HAP-1 (cell line): ENCODE data around the gene TPO.

Experiments used
- DNase-seq, 2 experiments: peaks; one replicate each; pipeline ENCODE4 v3.0.0-alpha.2; 2016 to 2020; ENCODE audit warnings: low spot score in 2 of 2
- H3K27me3 ChIP-seq: fragments of 250-450 bp; sonication (Bioruptor Pico); 2 replicates; pipeline ENCODE4 v1.5.1; 2020; ENCODE audit warnings: low read depth, mild to moderate bottlenecking, moderate library complexity
- H3K36me3 ChIP-seq: fragments of 250-450 bp; sonication (Bioruptor Pico); replicated peaks from 2 replicates; pipeline ENCODE4 v1.5.1; 2020; ENCODE audit warnings: mild to moderate bottlenecking
- H3K4me1 ChIP-seq: fragments of 250-450 bp; sonication (Bioruptor Pico); 2 replicates; pipeline ENCODE4 v1.5.1; 2020; ENCODE audit warnings: mild to moderate bottlenecking
- H3K4me3 ChIP-seq: fragments of 250-450 bp; sonication (Bioruptor Pico); 2 replicates; pipeline ENCODE4 v1.5.1; 2020; ENCODE audit warnings: mild to moderate bottlenecking, moderate library complexity
- H3K9me3 ChIP-seq: fragments of 250-450 bp; sonication (Bioruptor Pico); 2 replicates; pipeline ENCODE4 v1.5.1; 2020; ENCODE audit warnings: mild to moderate bottlenecking, moderate library complexity
- in situ Hi-C: fragments of 300-500 bp; cut with MboI; formaldehyde crosslinking; loops from 3 replicates; pipeline ENCODE4 v1.14.3; 2020; ENCODE audit warnings: low sequenced_read_pairs, inconsistent platforms, mixed read lengths

TPO gene

DNA sequence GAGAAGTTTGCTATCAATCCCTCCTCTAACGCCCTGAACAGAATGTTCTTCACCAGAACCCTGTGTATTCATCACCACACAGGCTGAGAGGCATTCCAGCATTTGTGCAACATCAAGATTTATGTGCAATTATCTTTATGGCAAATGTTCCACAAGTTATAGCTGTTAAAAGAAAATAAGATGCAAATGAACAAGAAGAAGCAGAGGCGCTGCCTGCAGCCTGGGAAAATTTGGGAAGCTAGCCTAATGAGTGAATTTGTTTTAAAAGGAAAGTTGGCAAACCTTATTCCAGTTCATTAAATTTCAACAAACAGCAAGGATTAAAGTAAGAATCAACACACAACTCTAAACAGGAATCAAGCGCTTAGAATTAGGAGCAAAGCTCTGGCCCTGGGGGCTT, 5.3 kb downstream of the TPO start:
- Histone ChIP-seq H3K9me3 (no peaks in the 10 kb centered on the region), H3K36me3 (no peaks in the 10 kb centered on the region), H3K27me3 (no peaks in the 10 kb centered on the region), H3K4me1 (no peaks in the 10 kb centered on the region), H3K4me3 (no peak overlapping the region)
- no peak for DNase-seq
- in situ Hi-C loops: no loop called here

DNA sequence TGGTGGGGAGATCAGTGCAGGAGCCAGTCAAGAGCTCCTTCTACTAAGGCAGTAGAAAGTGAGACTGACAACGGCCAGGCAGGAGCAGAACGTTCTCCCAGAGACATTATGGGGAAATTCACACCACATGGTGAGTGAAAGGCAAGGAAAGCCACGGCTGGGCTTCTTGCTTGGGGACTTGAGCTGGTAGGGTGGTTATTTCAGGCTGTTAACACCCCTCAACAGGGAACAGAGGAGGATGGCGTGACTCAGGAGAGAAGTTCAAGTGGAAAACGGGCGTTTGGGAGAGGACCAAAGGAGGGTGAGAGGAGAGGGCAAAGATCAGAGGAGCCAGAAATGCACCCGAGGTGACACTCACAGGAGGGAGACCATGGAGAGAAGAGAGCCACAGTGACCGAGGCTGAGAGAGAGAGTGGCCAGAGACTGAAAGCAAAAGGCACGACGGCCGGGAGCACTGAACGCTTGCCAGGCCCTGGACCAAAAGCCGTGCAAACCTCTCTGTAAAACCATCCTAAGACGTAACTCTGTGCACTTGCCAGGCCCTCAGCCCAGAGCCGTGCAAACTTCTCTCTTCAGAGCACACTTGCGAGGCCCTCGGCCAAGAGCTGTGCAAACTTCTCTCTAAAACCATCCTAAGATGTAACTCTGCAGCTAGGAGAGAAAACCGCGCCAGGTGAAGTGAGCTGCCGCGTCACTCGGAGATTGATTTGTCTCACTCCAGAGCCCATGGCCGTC, 7.7 kb downstream of the TPO start:
- Histone ChIP-seq H3K4me3 (no peak overlapping the region), H3K36me3 (no peaks in the 10 kb centered on the region), H3K27me3 (no peaks in the 10 kb centered on the region), H3K4me1 (no peaks in the 10 kb centered on the region), H3K9me3 (no peaks in the 10 kb centered on the region)
- no peak for DNase-seq
- in situ Hi-C loops: no loop called here

GRCh38 chr2:1421731-1422130, 8.5 kb downstream of the TPO start:
- no peak for DNase-seq
- Histone ChIP-seq H3K36me3 (no peaks in the 10 kb centered on the region), H3K4me1 (no peaks in the 10 kb centered on the region), H3K9me3 (no peaks in the 10 kb centered on the region), H3K27me3 (no peaks in the 10 kb centered on the region), H3K4me3 (no peak overlapping the region)
- in situ Hi-C loops: no loop called here

DNA sequence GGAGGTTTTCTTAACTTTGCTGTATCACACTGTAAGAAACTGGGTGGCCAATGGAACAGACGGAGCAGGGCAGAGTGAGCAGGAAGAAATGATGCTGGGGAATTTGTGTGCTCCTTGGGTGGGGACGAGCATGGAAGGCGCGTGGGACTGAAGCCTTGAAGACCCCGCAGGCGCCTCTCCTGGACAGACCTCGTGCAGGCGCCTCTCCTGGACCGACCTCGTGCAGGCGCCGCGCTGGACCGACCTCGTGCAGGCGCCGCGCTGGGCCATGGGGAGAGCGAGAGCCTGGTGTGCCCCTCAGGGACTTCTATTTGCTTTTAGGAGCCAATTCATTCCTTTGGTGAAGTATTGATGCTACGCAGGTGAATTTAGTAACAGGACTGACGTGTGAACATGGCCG, 8.9 kb downstream of the TPO start:
- Histone ChIP-seq H3K9me3 (no peaks in the 10 kb centered on the region), H3K27me3 (no peaks in the 10 kb centered on the region), H3K36me3 (no peaks in the 10 kb centered on the region), H3K4me1 (no peaks in the 10 kb centered on the region), H3K4me3 (no peak overlapping the region)
- in situ Hi-C loops: no loop called here
- no peak for DNase-seq

GRCh38 chr2:1422716-1423285, 9.5 kb downstream of the TPO start:
- Histone ChIP-seq H3K27me3 (no peaks in the 10 kb centered on the region), H3K9me3 (no peaks in the 10 kb centered on the region), H3K4me1 (no peaks in the 10 kb centered on the region), H3K4me3 (no peak overlapping the region), H3K36me3 (no peaks in the 10 kb centered on the region)
- no peak for DNase-seq
- in situ Hi-C loops: no loop called here

GRCh38 chr2:1427086-1427485, 13.8 kb downstream of the TPO start:
- Histone ChIP-seq H3K9me3 (no peaks in the 10 kb centered on the region), H3K4me1 (no peaks in the 10 kb centered on the region), H3K27me3 (no peaks in the 10 kb centered on the region), H3K36me3 (no peaks in the 10 kb centered on the region), H3K4me3 (no peak overlapping the region)
- in situ Hi-C loops: no loop called here
- no peak for DNase-seq

- H3K4me3 ChIP-seq: no peak overlapping the region
- no peaks in the 10 kb centered on the region for H3K4me1 ChIP-seq
- no peaks in the 10 kb centered on the region for H3K36me3 ChIP-seq
- in situ Hi-C loops: no loop called here
- no peak for DNase-seq
- no peaks in the 10 kb centered on the region for H3K9me3 ChIP-seq
- no peaks in the 10 kb centered on the region for H3K27me3 ChIP-seq
Observed at GRCh38 chr2:1429895-1430294, 16.6 kb downstream of the TPO start.

DNA sequence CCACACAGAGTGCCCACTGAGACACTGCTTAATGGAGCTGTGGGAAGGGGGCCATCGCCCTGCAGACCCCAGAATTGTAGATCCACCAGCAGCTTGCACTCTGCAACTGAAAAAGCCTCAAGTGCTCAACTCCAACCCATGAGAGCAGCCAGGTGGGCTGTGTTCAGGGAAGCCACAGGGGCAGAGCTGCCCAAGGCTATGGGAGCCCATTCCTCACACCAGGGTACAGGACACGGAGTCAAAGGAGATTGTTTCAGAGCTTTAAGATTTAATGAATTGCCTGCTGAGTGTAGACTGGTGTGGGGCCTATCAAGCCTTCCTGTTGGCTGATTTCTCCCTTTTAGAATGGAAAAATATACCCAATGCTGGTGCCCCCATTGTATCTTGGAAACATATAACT, 17.2 kb downstream of the TPO start:
- Histone ChIP-seq H3K4me3 (no peak overlapping the region), H3K27me3 (no peaks in the 10 kb centered on the region), H3K9me3 (no peaks in the 10 kb centered on the region), H3K36me3 (no peaks in the 10 kb centered on the region), H3K4me1 (no peaks in the 10 kb centered on the region)
- in situ Hi-C loops: no loop called here
- no peak for DNase-seq

DNA sequence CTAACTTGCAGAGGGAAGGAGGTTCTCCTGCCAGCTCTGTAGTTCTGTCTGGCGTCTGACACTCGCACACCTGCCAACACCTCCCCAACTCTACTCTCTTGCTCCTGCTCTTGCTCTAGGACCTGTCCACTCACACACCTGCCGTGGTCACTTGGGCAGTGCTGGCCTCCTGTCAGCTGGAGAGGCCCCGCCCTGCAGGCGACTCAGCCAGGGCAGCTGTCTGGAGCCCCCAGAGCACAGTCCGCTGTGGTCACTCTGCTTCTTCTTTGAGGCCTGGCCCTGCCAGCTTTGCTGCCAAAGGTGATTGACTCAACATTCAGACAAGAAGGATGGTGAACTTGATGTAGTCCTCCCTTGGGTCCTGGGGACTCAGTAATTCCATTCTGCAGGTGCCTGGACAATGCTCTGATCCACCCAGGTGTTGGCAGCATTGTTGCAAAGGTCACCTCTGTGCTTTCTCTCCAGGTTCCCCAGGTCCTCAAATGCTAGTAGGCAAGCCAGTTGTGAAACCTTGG, 18.7 kb downstream of the TPO start:
- no peaks in the 10 kb centered on the region for H3K27me3 ChIP-seq
- no peak for DNase-seq

DNA sequence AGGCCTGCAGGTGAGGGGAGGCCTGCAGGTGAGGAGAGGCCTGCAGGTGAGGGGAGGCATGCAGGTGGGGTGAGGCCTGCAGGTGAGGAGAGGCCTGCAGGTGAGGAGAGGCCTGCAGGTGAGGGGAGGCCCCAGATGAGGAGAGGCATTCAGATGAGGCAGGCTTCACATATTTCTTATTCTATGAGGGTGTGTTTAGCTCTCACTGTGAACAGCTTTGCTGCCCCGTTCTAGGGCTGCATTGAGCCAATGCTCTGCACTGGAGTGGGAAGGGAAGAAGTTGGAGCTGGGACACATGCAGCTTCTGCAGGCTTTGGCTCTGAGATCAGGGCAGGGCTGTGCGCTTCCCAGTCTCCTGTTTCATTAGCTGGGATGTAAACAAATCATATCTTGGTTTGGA, 19.5 kb downstream of the TPO start:
- no peaks in the 10 kb centered on the region for H3K4me1 ChIP-seq
- H3K27me3 ChIP-seq: no peaks in the 10 kb centered on the region
- in situ Hi-C loops: no loop called here
- no peaks in the 10 kb centered on the region for H3K36me3 ChIP-seq
- no peaks in the 10 kb centered on the region for H3K9me3 ChIP-seq
- no peak for DNase-seq
- H3K4me3 ChIP-seq: no peak overlapping the region

More for the DNA sequence above, 18.7 kb downstream of the TPO start:
- H3K36me3 ChIP-seq: no peaks in the 10 kb centered on the region
- H3K9me3 ChIP-seq: no peaks in the 10 kb centered on the region
- no peaks in the 10 kb centered on the region for H3K4me1 ChIP-seq
- in situ Hi-C loops: no loop called here
- H3K4me3 ChIP-seq: no peak overlapping the region

DNA sequence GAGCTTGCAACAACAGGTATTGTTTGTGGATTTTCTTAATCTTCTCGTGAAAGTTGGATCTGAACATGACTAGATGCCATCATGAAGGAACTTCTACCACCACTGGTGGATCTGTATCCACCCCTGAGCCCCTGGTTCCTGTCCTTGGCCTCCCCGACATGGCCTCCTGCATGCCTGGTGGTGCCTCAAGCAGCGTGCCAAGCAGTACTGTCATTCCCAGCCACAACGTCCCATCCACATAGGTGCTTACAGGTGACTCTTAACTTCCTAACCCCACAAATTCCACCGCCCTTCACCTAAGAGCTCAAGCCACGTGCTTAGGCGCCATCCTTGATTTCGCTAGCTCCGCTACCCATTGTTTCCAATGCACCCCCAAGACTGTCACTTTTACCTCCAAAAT, 23.1 kb downstream of the TPO start:
- Histone ChIP-seq H3K36me3 (no peaks in the 10 kb centered on the region), H3K9me3 (no peaks in the 10 kb centered on the region), H3K27me3 (no peaks in the 10 kb centered on the region), H3K4me3 (no peak overlapping the region), H3K4me1 (no peaks in the 10 kb centered on the region)
- no peak for DNase-seq
- in situ Hi-C loops: no loop called here

- no peaks in the 10 kb centered on the region for H3K36me3 ChIP-seq
- no peaks in the 10 kb centered on the region for H3K4me1 ChIP-seq
- no peak overlapping the region for H3K4me3 ChIP-seq
- H3K27me3 ChIP-seq: no peaks in the 10 kb centered on the region
- no peaks in the 10 kb centered on the region for H3K9me3 ChIP-seq
- in situ Hi-C loops: no loop called here
- no peak for DNase-seq
Observed at GRCh38 chr2:1437101-1437500, 23.8 kb downstream of the TPO start.

GRCh38 chr2:1437537-1437936, 24.3 kb downstream of the TPO start:
- H3K4me3 ChIP-seq: no peak overlapping the region
- no peaks in the 10 kb centered on the region for H3K36me3 ChIP-seq
- H3K27me3 ChIP-seq: no peaks in the 10 kb centered on the region
- no peaks in the 10 kb centered on the region for H3K9me3 ChIP-seq
- in situ Hi-C loops: no loop called here
- H3K4me1 ChIP-seq: no peaks in the 10 kb centered on the region
- DNase-seq: no peak

GRCh38 chr2:1438972-1439371, 25.7 kb downstream of the TPO start:
- in situ Hi-C loops: no loop called here

DNA sequence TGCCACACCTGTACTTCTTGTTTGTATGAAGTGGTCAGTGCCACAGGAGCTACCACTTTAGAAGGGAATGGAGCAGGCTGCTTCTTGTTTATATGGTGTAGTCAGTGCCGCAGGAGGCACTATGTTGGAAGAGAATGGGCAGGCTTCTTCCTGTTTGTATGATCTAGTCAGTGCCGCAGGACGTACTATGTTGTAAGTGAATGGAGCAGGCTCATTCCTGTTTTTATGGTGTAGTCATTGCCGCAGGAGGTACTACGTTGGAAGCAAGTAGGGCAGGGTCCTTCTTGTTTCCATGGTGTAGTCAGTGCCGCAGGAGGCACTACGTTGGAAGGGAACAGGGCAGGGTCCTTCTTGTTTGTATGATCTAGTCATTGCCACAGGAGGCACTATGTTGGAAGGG, 27.3 kb downstream of the TPO start:
- no peak overlapping the region for H3K4me3 ChIP-seq
- in situ Hi-C loops: no loop called here
- H3K4me1 ChIP-seq: no peaks in the 10 kb centered on the region
- no peaks in the 10 kb centered on the region for H3K27me3 ChIP-seq
- DNase-seq: no peak
- no peaks in the 10 kb centered on the region for H3K36me3 ChIP-seq
- no peaks in the 10 kb centered on the region for H3K9me3 ChIP-seq

More at GRCh38 chr2:1438972-1439371, 25.7 kb downstream of the TPO start:
- no peaks in the 10 kb centered on the region for H3K9me3 ChIP-seq
- no peak for DNase-seq
- H3K4me1 ChIP-seq: no peaks in the 10 kb centered on the region
- H3K36me3 ChIP-seq: no peaks in the 10 kb centered on the region
- H3K27me3 ChIP-seq: no peaks in the 10 kb centered on the region
- H3K4me3 ChIP-seq: no peak overlapping the region
